ENCODE data around the gene ARHGEF40.

GRCh38 chr14:21084998-21085853, 15.1 kb downstream of the ARHGEF40 start:
- TF ChIP-seq USF2 (IDR thresholded peaks at IDR 0.05) (no peak), EP300 (IDR thresholded peaks at IDR 0.05) (no peak), CTCF (IDR thresholded peaks at IDR 0.05) (no peak), POLR2A (IDR thresholded peaks at IDR 0.05; ENCODE audit: low read length) (no peak), BCL3 (IDR thresholded peaks at IDR 0.05) (no peak), HMGXB4 (CRISPR knock-in tag; IDR thresholded peaks at IDR 0.05; ENCODE audit: borderline replicate concordance) (no peak), HOXA7 (CRISPR knock-in tag; IDR thresholded peaks at IDR 0.05) (no peak), RFX5 (IDR thresholded peaks at IDR 0.05) (no peak), POLR2AphosphoS2 (conservative IDR thresholded peaks at IDR 0.05; ENCODE audit: low read length) (no peak)

All from A549 (cell line).